SK-N-MC (cell line): ENCODE measurements around the gene OARD1.

ENCODE experiments used
- EZH2 ChIP-seq: fragments of 200-600 bp; sonication (generic); IDR thresholded peaks from one replicate; pipeline ENCODE4 v1.6.1; 2017; ENCODE audit warnings: antibody characterized with exemption
- POLR2AphosphoS5 ChIP-seq: IDR thresholded peaks from 2 replicates; pipeline ENCODE4 v1.6.1; 2012; ENCODE audit warnings: mild to moderate bottlenecking, low read depth, low read length, borderline replicate concordance

GRCh38 chr6:41040101-41040939, 31.8 kb downstream of the OARD1 start:
- TF ChIP-seq EZH2 = no peak
- TF ChIP-seq POLR2AphosphoS5 = no peak
